ENCODE measurements around the gene RPH3AL.

- no peak for TF ChIP-seq POLR2A (IDR thresholded peaks at IDR 0.05; ENCODE audit: extremely low read depth, insufficient read length)
- TF ChIP-seq CTCF (IDR thresholded peaks at IDR 0.05; ENCODE audit: low read depth, low read length), result no peak
- no peak for TF ChIP-seq MAX (IDR thresholded peaks at IDR 0.05; ENCODE audit: low read depth, low read length)
These were observed 163.2 kb downstream of the RPH3AL start for GRCh38 chr17:189444-189843.

Measured in NB4 (cell line).